Measurements from ENCODE around the gene TRA2A.
A peak's percentile ranks its signal among the peaks of the same experiment; 100 is the strongest.

TRA2A gene

DNA sequence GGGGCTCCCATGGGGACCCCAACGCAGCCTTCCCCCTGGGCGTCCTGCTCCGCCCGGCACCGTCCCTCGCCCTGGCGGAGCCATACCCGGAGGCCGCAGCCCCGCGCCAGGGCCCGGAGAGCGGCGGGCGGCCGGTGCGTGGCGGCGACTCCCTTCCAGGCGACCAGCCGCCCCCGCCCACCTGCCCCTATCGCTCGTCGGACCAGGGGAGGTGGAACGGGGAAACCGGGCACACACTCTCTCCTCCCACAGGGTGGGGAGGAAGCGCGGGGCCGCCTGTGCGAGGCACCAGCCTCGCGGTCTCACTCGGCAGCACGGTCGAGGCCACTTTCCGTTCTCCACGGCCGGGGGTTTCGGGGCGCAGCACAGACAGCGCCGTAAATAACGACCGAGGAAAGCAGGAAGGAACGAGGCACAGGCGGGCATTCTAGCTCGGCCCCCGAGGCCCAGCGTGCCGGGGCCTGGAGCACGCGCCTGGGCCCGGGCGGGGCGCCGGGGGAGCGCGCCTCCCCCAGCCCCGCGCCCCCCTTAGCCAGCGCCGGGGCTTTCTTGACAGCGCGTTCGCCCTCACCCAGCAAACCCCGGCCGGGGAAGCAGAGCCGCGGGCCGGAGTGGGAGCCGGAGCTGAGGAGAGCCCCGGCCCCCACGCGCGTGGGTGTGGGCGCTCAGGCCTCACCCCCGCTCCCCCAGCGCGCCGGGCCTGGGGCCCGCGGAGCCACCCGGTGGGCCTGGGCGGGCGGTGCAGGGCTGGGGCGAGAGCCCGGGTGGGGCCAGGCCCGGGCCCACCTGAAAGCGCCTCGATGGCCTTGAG lies 62.4 kb downstream of the TRA2A start:
- peak; percentile 30 to 85 (median 76) for DNase-seq

DNA sequence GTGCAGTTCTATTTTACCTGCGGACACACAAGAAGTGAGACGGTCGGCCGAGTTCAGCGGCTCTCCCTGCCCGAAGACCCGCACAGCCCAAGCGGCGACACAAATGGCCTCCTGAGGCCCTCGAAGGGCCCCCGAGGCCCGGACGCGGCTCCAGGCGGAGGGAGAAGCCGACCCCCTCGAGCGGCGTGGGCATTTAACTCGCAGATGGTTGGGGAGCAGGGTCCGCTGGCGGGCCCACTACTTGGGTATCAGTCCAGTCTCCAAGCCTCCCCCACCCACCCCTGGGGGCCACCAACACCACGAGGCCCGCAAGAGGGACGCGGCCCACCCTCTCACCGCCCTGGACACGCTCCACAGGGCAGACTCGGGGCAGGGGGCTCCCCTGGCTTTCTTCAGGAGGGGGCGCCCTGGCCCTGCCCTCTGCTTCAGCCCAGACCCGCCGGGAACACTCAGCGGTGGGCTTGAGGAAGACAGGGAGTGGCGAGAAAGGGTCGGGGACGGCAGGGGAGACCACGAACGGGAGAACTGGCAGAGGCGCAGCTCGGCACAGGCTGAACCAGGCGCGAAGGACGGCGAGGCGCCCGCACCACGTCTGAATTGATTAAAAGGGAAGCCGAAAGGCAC lies 63.1 kb downstream of the TRA2A start:
- peak in 2 of 3 experiments; percentile 69 to 72 for DNase-seq

DNA sequence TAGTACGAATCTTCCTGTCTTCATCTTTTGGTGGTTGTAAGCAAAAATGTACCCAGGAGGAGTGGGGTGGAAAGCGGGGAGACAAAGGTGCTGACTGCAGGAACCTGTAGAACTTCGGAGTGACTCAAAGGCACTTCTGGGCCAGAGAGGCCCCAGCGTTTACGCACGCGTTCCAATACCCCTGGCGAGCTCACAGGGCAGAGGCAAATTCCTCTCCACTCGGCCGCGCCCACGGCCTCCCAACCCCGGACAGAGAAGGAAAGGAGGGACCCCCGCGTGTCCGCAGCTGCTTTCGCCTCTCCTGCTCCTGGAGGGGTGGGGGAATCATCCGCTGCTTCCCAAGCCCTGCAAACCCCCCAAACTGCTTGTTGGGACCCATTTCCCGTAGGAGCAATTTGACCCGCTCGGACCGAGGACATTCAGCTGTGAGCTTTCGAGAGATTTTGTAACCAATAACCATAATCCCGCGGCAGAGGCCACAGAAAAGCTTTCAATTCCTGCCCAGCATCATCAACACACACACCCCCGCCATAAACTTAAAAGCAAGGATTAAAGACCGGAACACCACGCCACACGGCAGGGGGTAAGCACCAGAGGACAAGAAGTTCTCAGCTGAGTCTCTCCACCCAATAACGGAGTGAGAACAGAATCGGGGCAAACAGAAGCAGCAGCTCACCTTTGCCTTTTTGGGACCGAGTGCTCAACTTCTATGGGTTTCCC lies 63.8 kb downstream of the TRA2A start:
- DNase-seq = peak; percentile 47 to 78 (median 70)

DNA sequence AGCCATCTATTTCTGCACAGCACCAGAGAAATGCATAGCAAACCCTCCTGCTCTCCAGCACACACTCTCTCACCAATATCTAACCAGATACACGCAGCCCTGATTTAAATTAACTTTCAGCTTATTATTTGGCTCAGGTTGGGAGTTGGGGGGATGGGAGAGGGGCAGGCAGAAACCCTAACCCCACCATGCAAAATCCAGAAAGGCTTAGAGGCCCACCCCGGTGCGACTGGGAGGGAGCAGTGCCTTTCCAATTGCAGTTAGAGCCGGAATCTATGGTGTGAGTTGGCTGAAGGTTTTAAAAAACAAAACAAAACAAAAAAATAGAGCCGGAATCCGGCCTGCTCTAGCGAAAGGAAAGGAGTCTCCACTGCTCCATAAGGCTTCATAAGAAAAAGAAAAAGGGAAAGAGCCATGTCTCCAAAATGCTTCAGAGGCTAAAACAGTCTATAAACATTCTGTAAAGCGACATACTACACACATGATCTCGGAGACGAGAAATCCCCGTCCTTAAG lies 64.4 kb downstream of the TRA2A start:
- peak in 2 of 3 experiments; percentile 30 to 63 for DNase-seq

DNA sequence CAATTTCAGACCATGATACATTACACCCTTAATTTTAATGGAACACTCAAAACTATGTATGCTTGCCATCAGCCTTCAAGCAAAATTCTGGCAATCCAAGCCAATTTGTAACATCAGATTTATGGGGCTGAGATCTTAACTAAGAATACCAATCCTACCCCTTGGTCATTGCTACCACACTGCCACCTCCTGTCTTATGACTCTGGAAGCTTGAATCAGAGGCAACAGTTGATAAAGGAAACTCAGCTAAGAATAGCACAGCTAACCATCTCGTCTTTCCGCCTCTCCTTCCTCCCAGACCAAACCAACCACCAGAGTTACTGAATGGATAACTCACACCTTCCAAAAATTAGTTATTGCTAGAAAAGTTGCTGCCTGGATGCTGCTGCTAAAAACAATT lies 68.9 kb downstream of the TRA2A start:
- peak in 1 of 3 experiments; percentile 29 for DNase-seq

DNA sequence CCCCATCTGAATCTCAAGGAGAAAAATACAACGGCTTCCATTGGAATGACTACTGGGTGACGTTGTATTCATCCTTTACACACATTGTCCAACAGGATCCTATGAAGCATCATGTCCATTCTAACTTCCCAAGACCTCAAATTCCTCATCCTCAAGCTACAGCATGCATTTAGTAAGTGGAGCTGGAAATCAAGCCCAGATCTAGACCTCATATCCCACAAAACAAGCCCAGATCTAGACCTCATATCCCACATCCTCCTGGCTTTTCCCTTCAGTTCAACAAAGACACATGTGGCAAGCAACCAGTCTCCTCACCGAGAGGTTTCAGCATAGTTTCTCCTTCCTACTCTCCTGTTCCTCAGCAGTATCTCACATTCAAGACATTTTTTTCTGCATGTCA lies 73.7 kb downstream of the TRA2A start:
- no peak for DNase-seq

DNA sequence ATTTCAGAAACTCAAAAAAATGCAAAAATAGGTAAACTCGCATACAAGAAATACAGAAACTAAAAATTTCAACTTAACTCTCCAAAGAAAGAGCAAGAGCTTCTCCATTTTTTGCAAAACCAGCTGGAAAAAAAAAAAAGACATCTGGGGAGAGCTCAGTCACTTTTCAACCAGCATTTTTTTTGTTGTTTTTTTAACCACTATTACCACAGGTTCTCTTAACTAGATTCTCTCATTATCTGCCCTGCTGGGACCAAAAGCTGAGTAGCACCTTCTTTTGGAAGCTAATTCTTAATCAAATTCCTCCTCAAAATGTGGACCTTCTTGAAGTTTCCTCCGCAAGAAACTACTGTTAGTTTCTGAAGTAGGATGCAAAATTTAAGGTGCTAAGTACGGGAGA lies 75.7 kb downstream of the TRA2A start:
- DNase-seq = no peak

DNA sequence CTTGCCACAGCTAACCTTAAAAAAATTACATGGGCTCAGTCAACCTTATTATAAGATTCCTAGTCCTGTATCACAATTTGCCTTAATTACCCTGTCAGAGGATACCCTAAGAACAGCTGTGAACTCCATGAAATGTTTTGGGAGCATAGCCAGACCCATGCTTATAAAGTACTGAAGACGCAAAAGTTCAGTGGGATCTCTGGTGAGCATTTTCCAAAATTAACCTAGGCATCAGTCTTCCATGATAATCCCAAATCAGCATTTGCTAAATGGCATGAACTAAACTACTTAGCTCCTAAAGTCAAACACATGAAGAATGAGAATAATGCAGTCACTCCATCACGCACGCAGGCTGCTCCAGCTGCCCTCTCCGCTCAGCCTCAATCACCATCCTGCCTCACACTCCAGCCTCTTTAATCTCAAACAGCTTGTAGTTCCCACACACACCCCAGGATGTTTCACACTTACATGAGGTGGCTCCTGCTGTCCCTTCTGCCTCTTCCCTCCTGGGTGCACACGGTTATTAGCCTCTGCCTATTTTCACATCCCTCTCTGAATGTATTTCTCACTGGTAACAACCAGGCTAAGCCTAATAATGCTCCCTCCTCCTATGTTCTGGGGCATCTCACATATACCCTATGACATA lies 76.8 kb downstream of the TRA2A start:
- no peak for DNase-seq

Data from NCI-H1417 (cell line).